Ascending aorta (tissue), 2 donors: Measurements from ENCODE around the gene NEMP1. TPM values are rescaled to one million over a fixed set of nuclear protein-coding genes. Genes with fewer than 3 reads are reported as not detected.
"Not testable (repeated sequence)": the region's sequence is repeated elsewhere in the genome, so short reads cannot be mapped to it uniquely, and the experiment has no call there.

Experiments used
- DNase-seq, 2 donors: peaks; one replicate each; pipeline ENCODE4 v3.0.0-alpha.2; 2019; ENCODE audit warnings: low spot score in 2 of 2
- H3K27ac ChIP-seq, 2 donors: fragments of 200-600 bp; sonication (generic); one replicate each; pipeline ENCODE4 v1.5.1; 2016 to 2017; ENCODE audit warnings: mild to moderate bottlenecking in 1 of 2
- H3K27me3 ChIP-seq: fragments of 200-600 bp; sonication (generic); one replicate; pipeline ENCODE4 v1.5.1; 2017
- H3K36me3 ChIP-seq, 2 donors: fragments of 200-600 bp; sonication (generic); one replicate each; pipeline ENCODE4 v1.5.1; 2016
- H3K4me1 ChIP-seq, 2 donors: fragments of 200-600 bp; sonication (generic); one replicate each; pipeline ENCODE4 v1.5.1; 2016 to 2017; ENCODE audit warnings: mild to moderate bottlenecking in 1 of 2
- H3K4me3 ChIP-seq, 2 donors: fragments of 200-600 bp; sonication (generic); one replicate each; pipeline ENCODE4 v1.5.1; 2016 to 2017; ENCODE audit warnings: mild to moderate bottlenecking in 1 of 2
- H3K9me3 ChIP-seq, 2 donors: fragments of 200-600 bp; sonication (generic); one replicate each; pipeline ENCODE4 v1.5.1; 2016
- CTCF ChIP-seq, 3 experiments: fragments of 200-600 bp in 2 of 3; fragments of 450-650 bp in 1 of 3; sonication (generic) in 2 of 3; IDR thresholded peaks; one replicate each; pipeline ENCODE4 v1.5.1; 2016 to 2019; ENCODE audit warnings: antibody characterized with exemption in 3 of 3, mild to moderate bottlenecking in 1 of 3, moderate library complexity in 1 of 3
- intact Hi-C: fragments of 100-400 bp; cut with DNase I; formaldehyde crosslinking; loops from one replicate; pipeline ENCODE4 v1.15.1; 2023
- total RNA-seq: library from RNA; depleted of rRNA; stranded (reverse); fragments of >200 nt; gene quantifications from one replicate; pipeline ENCODE4 v1.1.0, GENCODE V29; 2016

NEMP1 gene
- total RNA-seq, 1 donor from 2014 or later = 7.7 TPM

- intact Hi-C loops = loop anchor here (1.0 kb wide), 1 partner anchor 51 kb away; no protein-coding TSS in a partner anchor
- Histone ChIP-seq H3K36me3 (no peaks in the 10 kb centered on the region), H3K4me3 (no peak overlapping the region), H3K9me3 (no peaks in the 10 kb centered on the region), H3K27me3 (no peaks in the 10 kb centered on the region), H3K27ac (no peak overlapping the region), H3K4me1 (peaks cover 3 to 10% of the 10 kb centered on the region in 2 donors)
- peak; percentile 92 to 96 (median 92) for TF ChIP-seq CTCF (IDR thresholded peaks at IDR 0.05)
- peak in 1 of 2 donors; percentile 88 for DNase-seq
These were observed 45.8 kb upstream of the NEMP1 start for GRCh38 chr12:57124261-57124877.

GRCh38 chr12:57123813-57124212 lies 45.2 kb upstream of the NEMP1 start:
- no peak for DNase-seq
- Histone ChIP-seq H3K27ac (no peak overlapping the region), H3K9me3 (no peaks in the 10 kb centered on the region), H3K27me3 (no peaks in the 10 kb centered on the region), H3K4me3 (no peak overlapping the region), H3K4me1 (peaks cover 3 to 10% of the 10 kb centered on the region in 2 donors), H3K36me3 (no peaks in the 10 kb centered on the region)
- no peak for TF ChIP-seq CTCF (IDR thresholded peaks at IDR 0.05)
- intact Hi-C loops = loop anchor here (1.0 kb wide), 1 partner anchor 51 kb away; no protein-coding TSS in a partner anchor

GRCh38 chr12:57120718-57121117 lies 42.1 kb upstream of the NEMP1 start:
- DNase-seq, H3K9me3 ChIP-seq, H3K27ac ChIP-seq, H3K36me3 ChIP-seq, H3K4me3 ChIP-seq, H3K4me1 ChIP-seq, intact Hi-C loops, H3K27me3 ChIP-seq: not testable (repeated sequence)

- intact Hi-C loops = no loop called here
- peaks cover 0 to 3% of the 10 kb centered on the region in 2 donors for H3K4me1 ChIP-seq
These were observed 40.9 kb upstream of the NEMP1 start for GRCh38 chr12:57119294-57120085.

GRCh38 chr12:57118711-57119271 lies 40.2 kb upstream of the NEMP1 start:
- intact Hi-C loops = no loop called here
- peaks cover 0 to 3% of the 10 kb centered on the region in 2 donors for H3K4me1 ChIP-seq
- TF ChIP-seq CTCF (IDR thresholded peaks at IDR 0.05) = no peak
- H3K4me3 ChIP-seq = no peak overlapping the region
- peak in 1 of 2 donors; percentile 65 for DNase-seq
- no peaks in the 10 kb centered on the region for H3K27me3 ChIP-seq
- peak overlapping the region; percentile 22 to 34 for H3K27ac ChIP-seq
- H3K9me3 ChIP-seq = no peaks in the 10 kb centered on the region
- H3K36me3 ChIP-seq = no peaks in the 10 kb centered on the region

More at GRCh38 chr12:57119294-57120085, 40.9 kb upstream of the NEMP1 start:
- DNase-seq = no peak
- H3K27ac ChIP-seq = peak overlapping the region; percentile 22 to 34
- no peak for TF ChIP-seq CTCF (IDR thresholded peaks at IDR 0.05)
- H3K4me3 ChIP-seq = no peak overlapping the region
- H3K9me3 ChIP-seq = no peaks in the 10 kb centered on the region
- H3K36me3 ChIP-seq = no peaks in the 10 kb centered on the region
- H3K27me3 ChIP-seq = no peaks in the 10 kb centered on the region
